Measurements from ENCODE around the gene FXN.

DNA sequence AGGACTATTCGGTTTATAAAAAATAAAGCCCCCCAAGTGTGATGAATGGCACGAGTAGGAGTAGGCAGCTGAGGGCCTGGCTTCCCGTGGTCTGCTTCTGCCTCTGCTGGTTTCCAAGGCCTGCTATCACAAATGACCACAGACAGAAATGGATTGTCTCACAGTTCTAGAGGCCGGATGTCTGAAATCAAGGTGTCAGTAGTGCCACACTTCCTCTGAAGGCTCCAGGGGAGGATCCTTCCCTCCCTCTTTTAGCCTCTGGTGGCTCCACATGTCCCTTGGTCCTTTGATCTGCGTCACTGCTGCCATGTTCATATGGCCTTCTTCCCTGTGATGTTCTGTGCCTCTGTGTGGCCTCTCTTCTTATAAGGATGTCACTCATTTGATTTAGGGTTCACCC, 36.7 kb upstream of the FXN start:
- TF ChIP-seq EZH2 (IDR thresholded peaks at IDR 0.05; ENCODE audit: insufficient read depth, poor library complexity, severe bottlenecking) (no peak), EZH2phosphoT487 (IDR thresholded peaks at IDR 0.05; ENCODE audit: insufficient read depth, low read depth) (no peak)
